ENCODE results near the gene CATSPERD. TPM values are rescaled to one million over a fixed set of nuclear protein-coding genes. Genes with fewer than 3 reads are reported as not detected.

Gene CATSPERD
- total RNA-seq, 1 donor from 2014 or later = not detected

DNA sequence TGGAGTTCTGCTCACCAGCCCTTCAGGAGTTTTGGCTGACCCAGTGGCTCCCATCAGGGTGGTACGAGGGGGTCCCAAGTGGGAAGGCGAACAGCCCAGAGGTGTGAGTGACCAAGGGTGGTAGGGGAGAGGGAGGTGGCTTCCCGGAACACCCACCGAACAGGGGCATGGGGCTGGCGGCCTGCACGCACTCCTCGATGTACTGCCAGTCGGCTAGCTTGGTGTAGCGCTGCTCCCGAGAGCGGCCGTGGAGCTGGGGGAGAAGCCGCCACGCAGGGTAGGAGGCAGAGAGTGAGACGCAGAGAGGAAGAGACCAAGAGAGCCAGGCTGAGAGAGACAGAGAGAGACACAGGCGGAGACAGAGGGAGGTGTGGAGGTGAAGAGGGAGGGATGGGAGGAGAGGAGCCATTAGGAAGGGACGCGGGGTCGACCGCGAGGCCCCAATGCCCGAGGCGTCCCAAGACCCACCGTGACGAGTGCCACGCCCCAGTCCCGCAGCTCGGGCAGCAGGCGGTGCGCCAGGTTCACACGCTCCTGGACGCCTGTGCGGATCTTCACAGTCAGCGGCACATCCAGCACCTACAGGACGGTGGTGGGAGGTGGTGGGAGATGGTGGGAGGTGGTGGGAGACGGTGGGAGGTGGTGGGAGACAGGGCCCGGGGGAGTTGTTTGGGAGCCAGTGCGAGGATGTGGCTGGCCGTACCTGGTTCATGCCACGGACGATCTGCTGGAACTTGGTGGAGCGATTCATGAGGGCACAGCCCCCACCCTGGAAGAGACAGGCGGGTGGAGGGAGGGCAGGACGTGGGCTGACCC lies 66.4 kb downstream of the CATSPERD start:
- Mint-ChIP-seq H3K9me3 (ENCODE audit: unreplicated experiment) (peaks cover 2% of the 10 kb centered on the region), H3K27ac (ENCODE audit: unreplicated experiment) (no peak overlapping the region), H3K4me1 (ENCODE audit: low read depth, unreplicated experiment) (peaks cover 5% of the 10 kb centered on the region), H3K4me3 (ENCODE audit: unreplicated experiment) (no peak overlapping the region), H3K27me3 (ENCODE audit: low read depth, unreplicated experiment) (no peaks in the 10 kb centered on the region), H3K36me3 (ENCODE audit: low read depth, unreplicated experiment) (peaks cover 9% of the 10 kb centered on the region)
- peaks cover 5% of the 10 kb centered on the region for H3K36me3 ChIP-seq (ENCODE audit: insufficient read depth, low read length)
- no peak overlapping the region for H2AFZ ChIP-seq (ENCODE audit: low read depth, low read length)
- peaks cover 7% of the 10 kb centered on the region for H3K4me1 ChIP-seq (ENCODE audit: insufficient read depth, low read length)
- H3K27me3 ChIP-seq (ENCODE audit: insufficient read depth, low read length) = no peaks in the 10 kb centered on the region
- DNase-seq (ENCODE audit: low read depth) = no peak
- H3K9ac ChIP-seq (ENCODE audit: low read length) = no peak overlapping the region
- TF ChIP-seq EZH2 (IDR thresholded peaks at IDR 0.05; ENCODE audit: insufficient read depth, low read length) (no peak), CTCF (IDR thresholded peaks at IDR 0.05; ENCODE audit: insufficient read depth, low read depth, low read length) (no peak)
- FAIRE-seq = no peak
- H3K9me3 ChIP-seq (ENCODE audit: insufficient read depth, low read depth, low read length) = no peaks in the 10 kb centered on the region
- no peak overlapping the region for H3K4me3 ChIP-seq (ENCODE audit: insufficient read depth, low read depth, low read length)
- peaks cover 7% of the 10 kb centered on the region for H4K20me1 ChIP-seq (ENCODE audit: insufficient read depth, low read length)
- no peak overlapping the region for H3K27ac ChIP-seq (ENCODE audit: low read depth, low read length)
- no peak overlapping the region for H3K4me2 ChIP-seq (ENCODE audit: low read length)
- H3K79me2 ChIP-seq (ENCODE audit: insufficient read depth, low read length) = peaks cover 9% of the 10 kb centered on the region

GRCh38 chr19:5787409-5788182 lies 67.2 kb downstream of the CATSPERD start:
- H3K27me3 Mint-ChIP-seq (ENCODE audit: low read depth, unreplicated experiment) = no peaks in the 10 kb centered on the region
- H3K27ac Mint-ChIP-seq (ENCODE audit: unreplicated experiment) = no peak overlapping the region
- no peaks in the 10 kb centered on the region for H3K27me3 ChIP-seq (ENCODE audit: insufficient read depth, low read length)
- peaks cover 5% of the 10 kb centered on the region for H3K36me3 ChIP-seq (ENCODE audit: insufficient read depth, low read length)
- H3K79me2 ChIP-seq (ENCODE audit: insufficient read depth, low read length) = peaks cover 9% of the 10 kb centered on the region
- no peak overlapping the region for H3K9ac ChIP-seq (ENCODE audit: low read length)
- peaks cover 2% of the 10 kb centered on the region for H3K9me3 Mint-ChIP-seq (ENCODE audit: unreplicated experiment)
- no peak overlapping the region for H3K4me2 ChIP-seq (ENCODE audit: low read length)
- no peaks in the 10 kb centered on the region for H3K9me3 ChIP-seq (ENCODE audit: insufficient read depth, low read depth, low read length)
- peaks cover 7% of the 10 kb centered on the region for H3K4me1 ChIP-seq (ENCODE audit: insufficient read depth, low read length)
- H3K4me3 Mint-ChIP-seq (ENCODE audit: unreplicated experiment) = no peak overlapping the region
- H3K4me3 ChIP-seq (ENCODE audit: insufficient read depth, low read depth, low read length) = no peak overlapping the region
- H2AFZ ChIP-seq (ENCODE audit: low read depth, low read length) = no peak overlapping the region
- H3K4me1 Mint-ChIP-seq (ENCODE audit: low read depth, unreplicated experiment) = peaks cover 5% of the 10 kb centered on the region
- DNase-seq (ENCODE audit: low read depth) = no peak
- no peak overlapping the region for H3K27ac ChIP-seq (ENCODE audit: low read depth, low read length)
- FAIRE-seq = no peak
- H3K36me3 Mint-ChIP-seq (ENCODE audit: low read depth, unreplicated experiment) = peaks cover 9% of the 10 kb centered on the region
- peaks cover 7% of the 10 kb centered on the region for H4K20me1 ChIP-seq (ENCODE audit: insufficient read depth, low read length)
- TF ChIP-seq CTCF (IDR thresholded peaks at IDR 0.05; ENCODE audit: insufficient read depth, low read depth, low read length) (no peak), EZH2 (IDR thresholded peaks at IDR 0.05; ENCODE audit: insufficient read depth, low read length) (no peak)
